Measurements from ENCODE around the gene FDX2.

FDX2 gene

DNA sequence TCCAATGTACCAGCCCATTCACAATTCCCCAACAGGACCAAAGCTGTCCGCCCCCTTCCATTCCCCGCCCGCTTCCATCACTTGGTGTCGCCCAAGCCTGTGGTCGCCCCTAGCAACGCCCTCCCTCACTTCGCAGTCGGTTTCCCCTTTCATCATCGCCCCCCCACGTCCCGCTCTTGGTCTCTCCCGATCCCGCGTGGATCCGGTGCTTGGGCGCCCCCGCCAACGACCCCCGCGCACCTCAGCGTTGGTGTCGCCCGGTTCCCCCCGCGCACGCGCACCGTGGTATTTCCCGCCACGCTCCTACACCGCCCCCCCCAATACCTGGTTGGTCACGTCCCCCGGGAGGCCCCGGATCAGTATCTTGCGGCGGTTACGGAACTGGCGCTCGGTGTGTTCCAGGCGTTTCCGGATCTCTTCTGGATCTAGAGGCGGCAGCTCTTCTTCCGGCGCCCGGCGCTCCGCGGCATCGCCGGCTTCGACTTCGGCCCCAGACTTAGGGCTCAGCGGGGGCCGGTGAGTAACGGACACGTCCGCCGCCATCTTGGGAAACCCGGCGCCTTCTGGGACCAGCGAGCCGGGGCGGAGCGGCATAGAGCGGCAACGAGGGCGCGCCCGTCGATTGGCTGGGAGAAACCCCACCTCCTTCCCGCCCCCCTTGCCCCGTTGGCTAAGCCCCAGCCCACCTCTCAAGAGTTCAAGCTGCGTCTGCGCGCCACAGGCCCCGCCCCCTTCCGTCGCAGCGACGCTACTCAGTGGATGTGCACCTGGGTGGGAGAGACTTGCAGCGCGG, 17.3 kb upstream of the FDX2 start, which contains the start of gene RAVER1:
RAVER1 (minus strand) TSS at position 565 of the 793 bp plus-strand sequence; CDS start at position 543, 22 bp downstream.
- DNase-seq = peak; percentile 99

DNA sequence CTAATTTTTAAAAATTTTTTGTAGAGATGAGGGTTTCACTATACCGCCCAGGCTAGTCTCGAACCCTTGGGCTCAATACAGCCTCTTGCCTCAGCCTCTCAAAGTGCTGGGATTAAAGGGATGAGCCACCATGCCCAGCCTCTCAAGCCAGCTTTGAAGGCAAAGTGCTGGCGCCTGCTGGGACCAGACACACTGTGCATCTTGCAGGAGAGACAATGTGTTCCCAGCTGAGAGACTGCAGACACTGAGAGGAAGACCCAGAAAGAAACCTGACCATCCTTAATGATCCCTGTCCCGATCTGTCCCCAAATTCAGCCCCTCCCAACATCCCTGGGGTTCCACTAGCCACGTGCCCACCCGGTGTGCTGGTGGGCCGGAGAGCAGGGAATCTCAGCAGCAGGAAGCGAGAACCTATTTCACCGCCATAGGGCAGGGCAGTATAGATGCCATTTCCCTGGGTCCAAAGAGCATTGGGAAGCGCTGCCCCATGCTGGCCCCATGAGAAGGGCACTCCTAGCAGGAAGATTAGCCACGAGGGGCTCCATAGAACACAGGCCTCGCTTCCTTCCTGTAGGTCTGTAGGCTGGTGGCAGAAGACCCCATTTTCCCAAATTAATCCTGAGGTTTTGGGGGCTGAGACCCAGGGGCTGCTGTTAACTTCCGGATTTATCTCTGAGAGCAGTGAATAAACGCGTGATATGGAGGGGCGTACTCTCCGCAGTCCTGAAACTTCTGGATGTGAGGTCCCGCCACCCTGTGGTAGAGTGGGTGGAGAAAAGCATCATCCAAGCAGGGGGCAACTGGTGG, 16.5 kb upstream of the FDX2 start:
- no peak for DNase-seq

DNA sequence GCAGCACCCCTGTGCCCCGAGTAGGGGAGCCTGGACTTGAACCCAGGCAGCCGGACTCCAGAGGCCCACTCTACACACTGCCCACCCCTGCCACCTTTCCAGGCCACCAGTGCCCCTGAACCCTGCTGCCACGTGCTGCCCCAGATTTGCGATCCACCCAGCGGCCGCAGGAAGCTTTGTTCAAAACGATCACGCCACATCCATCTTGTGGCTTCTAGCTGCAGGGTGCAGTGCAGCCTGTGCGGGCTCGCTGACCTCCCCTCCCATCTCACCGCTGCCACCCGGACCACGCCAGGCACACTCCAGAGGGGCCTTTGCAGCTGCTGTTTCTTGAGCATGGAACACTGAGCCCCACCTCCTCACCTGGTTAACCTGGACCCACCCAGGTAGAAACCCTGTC, 13.7 kb upstream of the FDX2 start:
- DNase-seq = no peak

DNA sequence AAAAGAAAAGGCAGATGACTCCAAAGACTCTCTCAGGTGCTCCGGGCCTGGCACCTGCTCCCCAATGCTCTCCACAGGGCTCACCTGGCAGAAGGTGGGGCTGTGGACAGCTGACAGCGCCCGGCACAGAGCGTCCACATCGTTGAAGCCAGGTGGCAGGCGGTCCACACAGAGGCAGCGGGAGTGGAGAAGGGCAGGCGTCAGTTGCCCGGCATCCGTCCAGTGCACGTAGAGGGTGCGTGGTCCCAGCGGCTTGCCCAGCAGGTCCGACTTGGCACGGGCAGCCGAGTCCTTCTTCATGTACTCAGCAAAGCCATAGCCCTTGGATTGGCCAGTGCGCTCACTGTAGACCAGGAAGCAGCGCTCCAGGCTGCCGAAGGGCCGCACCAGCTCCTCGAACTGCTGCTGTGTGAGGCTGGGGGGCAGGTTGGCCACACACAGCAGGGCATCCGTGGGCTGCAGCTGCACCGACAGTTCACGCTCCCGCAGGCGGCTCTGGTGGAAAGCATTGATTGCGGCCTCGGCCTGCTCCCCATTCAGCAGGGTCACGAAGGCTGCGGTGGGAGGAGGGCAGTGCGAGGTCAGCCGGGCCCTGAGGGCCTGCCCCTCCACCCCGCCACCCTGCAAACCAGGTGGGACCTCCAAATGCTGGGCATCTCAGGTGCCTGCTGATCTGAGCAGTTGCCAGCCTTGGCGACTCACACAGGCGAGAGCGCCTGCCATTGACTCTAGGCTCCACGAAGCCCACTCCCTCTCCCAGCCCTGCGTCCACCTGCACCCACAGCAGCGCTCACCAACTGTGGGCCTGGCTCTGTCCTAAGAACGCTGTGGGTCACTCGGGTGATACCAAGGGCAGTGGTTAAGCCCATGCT, 13.0 kb upstream of the FDX2 start:
- DNase-seq = no peak

GRCh38 chr19:10327793-10328192, 12.0 kb upstream of the FDX2 start:
- DNase-seq = no peak

GRCh38 chr19:10325732-10326131, 9.9 kb upstream of the FDX2 start:
- no peak for DNase-seq

- no peak for DNase-seq
Measured at GRCh38 chr19:10321874-10322835, 6.3 kb upstream of the FDX2 start.

GRCh38 chr19:10321417-10321797, 5.6 kb upstream of the FDX2 start:
- no peak for DNase-seq

- no peak for DNase-seq
Measured at GRCh38 chr19:10320602-10321416, 5.0 kb upstream of the FDX2 start.

GRCh38 chr19:10318807-10319682, 3.2 kb upstream of the FDX2 start:
- DNase-seq = no peak

- no peak for DNase-seq
Measured at GRCh38 chr19:10317857-10318462, 2.1 kb upstream of the FDX2 start.

GRCh38 chr19:10317045-10317856, 1.4 kb upstream of the FDX2 start:
- DNase-seq = no peak

- DNase-seq = no peak
Measured at GRCh38 chr19:10316229-10317044, 622 bp upstream of the FDX2 start.

DNA sequence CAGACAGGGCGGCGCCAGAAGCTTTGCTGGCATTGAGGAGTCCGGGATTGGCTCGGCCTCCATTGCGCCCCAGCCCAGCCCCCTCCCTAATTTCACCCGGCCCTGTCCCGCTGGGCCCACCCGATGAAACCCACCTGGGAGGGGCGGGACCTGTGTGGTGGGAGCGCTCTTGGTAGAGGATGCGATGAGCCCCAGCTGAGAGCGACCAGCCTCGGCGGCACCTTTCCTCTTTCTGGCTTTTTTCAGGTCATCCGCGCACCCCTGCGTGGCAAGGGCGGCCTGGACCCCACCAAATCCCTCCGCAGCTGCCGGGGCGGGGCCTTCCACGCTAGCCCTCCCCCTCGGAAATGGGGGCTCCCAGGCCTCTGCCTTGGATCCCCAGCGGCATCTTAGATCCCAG, 6.4 kb downstream of the FDX2 start, which contains the start of gene ZGLP1:
ZGLP1 (minus strand) TSS at position 393 of the 400 bp plus-strand sequence.
- DNase-seq = no peak

- no peak for DNase-seq
Measured at GRCh38 chr19:10306327-10306726, 9.5 kb downstream of the FDX2 start.

GRCh38 chr19:10305139-10305806, 10.5 kb downstream of the FDX2 start:
- DNase-seq = no peak
